ENCODE data around the gene TFIP11. TPM values are rescaled to one million over a fixed set of nuclear protein-coding genes. Genes with fewer than 3 reads are reported as not detected.

The TFIP11 gene
- total RNA-seq, 1 experiment from 2014 or later = 39.8 TPM

DNA sequence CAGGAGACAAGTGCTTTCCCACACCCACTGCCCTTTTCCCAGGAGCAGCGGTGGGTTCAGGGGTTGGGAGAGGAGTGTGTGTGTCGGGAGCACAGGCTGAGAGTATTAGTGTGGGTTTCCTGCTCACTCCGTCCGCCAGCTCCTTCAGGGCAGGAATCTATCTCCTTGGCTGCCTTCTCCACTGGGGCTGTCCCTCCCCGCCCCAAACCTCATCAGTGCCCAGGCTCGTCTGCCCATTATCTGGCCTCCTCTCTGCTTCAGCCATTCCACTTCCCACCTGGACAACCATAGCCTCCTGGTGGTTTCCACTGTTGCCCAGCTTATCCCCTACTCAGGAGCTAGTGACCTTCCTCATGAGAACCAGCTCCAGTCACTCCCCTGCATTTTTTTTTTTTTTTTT lies 63.3 kb downstream of the TFIP11 start:
- no peak overlapping the region for H3K27ac Mint-ChIP-seq (ENCODE audit: unreplicated experiment)
- no peaks in the 10 kb centered on the region for H3K27me3 Mint-ChIP-seq (ENCODE audit: unreplicated experiment)
- BruUV-seq (replicated peaks) = no TSS peak
- peaks cover 9% of the 10 kb centered on the region for H3K36me3 Mint-ChIP-seq (ENCODE audit: insufficient read depth, unreplicated experiment)
- CTCF ChIA-PET = interaction anchor here (0.9 kb wide), 2 partner anchors 51 to 85 kb away, joined by 3 to 4 read pairs; no protein-coding TSS in a partner anchor
- DNase-seq = no peak
- H3K9me3 Mint-ChIP-seq (ENCODE audit: low read depth, unreplicated experiment) = no peaks in the 10 kb centered on the region
- intact Hi-C loops (cut with micrococcal nuclease; ENCODE audit: unreplicated experiment) = no loop called here
- TF ChIP-seq CTCF (IDR thresholded peaks at IDR 0.05; ENCODE audit: unreplicated experiment) = no peak
- no peaks in the 10 kb centered on the region for H3K4me1 Mint-ChIP-seq (ENCODE audit: low read depth, unreplicated experiment)
- H3K4me3 Mint-ChIP-seq (ENCODE audit: low read depth, unreplicated experiment) = no peak overlapping the region

DNA sequence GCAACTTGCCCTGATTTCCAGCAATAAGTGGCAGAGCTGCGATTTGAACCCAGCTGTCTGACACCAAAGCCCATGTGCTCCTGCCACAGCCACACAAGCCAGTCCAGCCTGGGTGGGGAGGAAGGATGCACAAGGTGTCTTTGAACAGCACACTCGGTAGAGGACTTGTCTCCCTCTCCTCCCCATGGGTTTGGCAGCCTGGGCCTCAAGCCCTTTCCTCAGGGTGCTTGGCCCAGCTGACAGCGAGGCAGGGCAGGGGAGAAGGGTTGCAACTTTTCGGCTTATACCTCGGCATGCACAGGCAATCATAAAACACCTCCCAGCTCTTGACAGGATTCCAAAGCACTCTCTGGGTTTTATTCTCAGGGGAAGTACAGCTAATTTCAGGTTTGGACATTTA lies 63.9 kb downstream of the TFIP11 start:
- peaks cover 9% of the 10 kb centered on the region for H3K36me3 Mint-ChIP-seq (ENCODE audit: insufficient read depth, unreplicated experiment)
- no TSS peak for BruUV-seq (replicated peaks)
- DNase-seq = no peak
- no peak for TF ChIP-seq CTCF (IDR thresholded peaks at IDR 0.05; ENCODE audit: unreplicated experiment)
- no peaks in the 10 kb centered on the region for H3K9me3 Mint-ChIP-seq (ENCODE audit: low read depth, unreplicated experiment)
- no peaks in the 10 kb centered on the region for H3K4me1 Mint-ChIP-seq (ENCODE audit: low read depth, unreplicated experiment)
- CTCF ChIA-PET = interaction anchor here (0.9 kb wide), 1 partner anchor 84 kb away, joined by 3 read pairs; no protein-coding TSS in a partner anchor
- intact Hi-C loops (cut with micrococcal nuclease; ENCODE audit: unreplicated experiment) = no loop called here
- no peak overlapping the region for H3K27ac Mint-ChIP-seq (ENCODE audit: unreplicated experiment)
- H3K27me3 Mint-ChIP-seq (ENCODE audit: unreplicated experiment) = no peaks in the 10 kb centered on the region
- no peak overlapping the region for H3K4me3 Mint-ChIP-seq (ENCODE audit: low read depth, unreplicated experiment)

DNA sequence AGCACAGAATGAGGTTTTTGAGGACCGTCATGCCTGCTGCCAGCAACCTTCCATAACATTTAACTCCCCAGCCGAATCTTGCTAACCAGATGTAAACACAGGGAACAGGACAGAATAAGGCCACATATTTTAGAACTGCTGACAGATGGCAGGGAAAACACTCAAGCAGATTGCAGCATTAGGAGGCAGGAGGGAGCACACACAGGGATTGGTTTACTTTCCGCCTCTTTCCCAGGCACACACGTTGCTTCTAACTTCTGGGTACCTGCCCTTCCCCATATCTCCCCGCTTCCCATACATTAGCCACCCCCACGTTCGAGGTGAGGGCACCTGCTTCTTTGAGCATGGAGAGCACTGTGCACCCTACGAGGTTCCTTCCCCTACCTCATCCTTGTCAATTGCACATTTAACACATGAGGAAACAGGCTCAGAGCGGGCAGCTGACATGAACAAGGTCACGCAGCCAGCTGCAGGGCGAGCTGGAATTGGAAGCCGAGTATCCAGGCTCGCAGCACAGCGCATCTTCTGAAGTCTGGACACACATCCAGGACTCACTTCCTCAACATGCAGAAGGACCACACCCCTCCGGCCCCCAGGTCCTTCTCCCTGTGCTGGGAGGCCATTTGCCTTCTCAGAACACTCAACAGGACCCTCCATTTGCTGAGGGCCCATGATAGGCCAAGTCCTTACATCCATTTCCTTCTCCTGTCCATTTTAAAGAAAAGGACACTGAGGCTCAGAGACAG lies 64.5 kb downstream of the TFIP11 start:
- H3K36me3 Mint-ChIP-seq (ENCODE audit: insufficient read depth, unreplicated experiment) = peaks cover 9% of the 10 kb centered on the region
- no peak overlapping the region for H3K27ac Mint-ChIP-seq (ENCODE audit: unreplicated experiment)
- TF ChIP-seq CTCF (IDR thresholded peaks at IDR 0.05; ENCODE audit: unreplicated experiment) = no peak

GRCh38 chr22:26446808-26447515 lies 65.3 kb downstream of the TFIP11 start:
- no TSS peak for BruUV-seq (replicated peaks)
- no peak overlapping the region for H3K4me3 Mint-ChIP-seq (ENCODE audit: low read depth, unreplicated experiment)
- intact Hi-C loops (cut with micrococcal nuclease; ENCODE audit: unreplicated experiment) = no loop called here
- no peaks in the 10 kb centered on the region for H3K27me3 Mint-ChIP-seq (ENCODE audit: unreplicated experiment)
- H3K9me3 Mint-ChIP-seq (ENCODE audit: low read depth, unreplicated experiment) = no peaks in the 10 kb centered on the region
- H3K36me3 Mint-ChIP-seq (ENCODE audit: insufficient read depth, unreplicated experiment) = peaks cover 5% of the 10 kb centered on the region
- H3K4me1 Mint-ChIP-seq (ENCODE audit: low read depth, unreplicated experiment) = no peaks in the 10 kb centered on the region
- no peak for DNase-seq
- CTCF ChIA-PET = no interaction called here
- H3K27ac Mint-ChIP-seq (ENCODE audit: unreplicated experiment) = no peak overlapping the region
- no peak for TF ChIP-seq CTCF (IDR thresholded peaks at IDR 0.05; ENCODE audit: unreplicated experiment)

More for the DNA sequence above, 64.5 kb downstream of the TFIP11 start:
- Mint-ChIP-seq H3K4me3 (ENCODE audit: low read depth, unreplicated experiment) (no peak overlapping the region), H3K27me3 (ENCODE audit: unreplicated experiment) (no peaks in the 10 kb centered on the region), H3K4me1 (ENCODE audit: low read depth, unreplicated experiment) (no peaks in the 10 kb centered on the region), H3K9me3 (ENCODE audit: low read depth, unreplicated experiment) (no peaks in the 10 kb centered on the region)
- DNase-seq = no peak
- intact Hi-C loops (cut with micrococcal nuclease; ENCODE audit: unreplicated experiment) = no loop called here
- CTCF ChIA-PET = interaction anchor here (0.9 kb wide), 1 partner anchor 83 kb away, joined by 3 read pairs; no protein-coding TSS in a partner anchor
- no TSS peak for BruUV-seq (replicated peaks)
